GM21737 (cell line): ENCODE measurements around the gene PINLYP.
"Not testable (repeated sequence)": the region's sequence is repeated elsewhere in the genome, so short reads cannot be mapped to it uniquely, and the experiment has no call there.

ENCODE experiments used
- ATAC-seq: cut with Tn5 transposase; IDR thresholded peaks from one replicate; pipeline ENCODE4 v1.9.1; 2021; ENCODE audit warnings: mild to moderate bottlenecking, moderate library complexity; ENCODE audit not compliant: unreplicated experiment

Gene PINLYP

DNA sequence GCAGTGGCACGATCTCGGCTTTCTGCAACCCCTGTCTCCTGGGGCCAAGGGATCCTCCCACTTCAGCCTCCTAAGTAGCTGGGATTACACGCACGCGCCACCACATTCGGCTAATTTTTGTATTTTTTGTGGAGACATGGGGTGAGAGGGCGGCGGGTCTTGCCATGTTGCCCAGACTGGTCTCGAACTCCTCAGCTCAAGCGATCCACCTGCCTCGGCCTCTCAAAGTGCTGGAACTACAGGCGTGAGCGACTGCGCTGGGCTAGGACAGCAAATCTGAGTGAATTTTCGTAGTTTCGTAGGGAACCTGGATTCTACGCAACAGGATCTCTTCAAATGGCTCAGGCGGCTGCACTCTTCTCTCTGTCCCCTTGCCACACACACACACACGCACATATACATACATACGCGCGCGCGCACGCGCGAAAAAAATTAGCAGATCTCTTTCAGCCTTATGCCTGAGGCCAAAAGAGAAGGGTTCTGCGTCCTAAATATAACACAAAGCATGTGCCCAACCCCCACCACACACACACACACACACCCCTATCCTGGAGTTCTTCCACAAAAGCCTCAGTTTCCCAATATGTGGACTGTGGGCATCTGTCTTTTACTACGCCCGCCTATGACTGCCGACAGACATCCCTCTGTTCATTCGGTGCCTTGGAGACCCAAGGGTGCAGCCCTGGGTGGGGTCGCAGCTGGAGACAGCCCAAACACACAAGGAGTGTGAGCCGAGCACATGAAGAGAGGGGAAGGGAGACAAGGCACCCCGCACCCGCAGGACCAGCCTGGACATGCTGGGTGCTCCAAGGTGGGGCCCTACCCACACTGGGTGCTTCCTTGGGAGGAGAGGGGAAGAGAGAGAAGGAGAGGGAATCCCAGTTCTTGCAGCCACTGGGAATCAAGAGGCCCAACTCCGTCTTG lies 616 bp downstream of the PINLYP start:
- ATAC-seq: no peak

DNA sequence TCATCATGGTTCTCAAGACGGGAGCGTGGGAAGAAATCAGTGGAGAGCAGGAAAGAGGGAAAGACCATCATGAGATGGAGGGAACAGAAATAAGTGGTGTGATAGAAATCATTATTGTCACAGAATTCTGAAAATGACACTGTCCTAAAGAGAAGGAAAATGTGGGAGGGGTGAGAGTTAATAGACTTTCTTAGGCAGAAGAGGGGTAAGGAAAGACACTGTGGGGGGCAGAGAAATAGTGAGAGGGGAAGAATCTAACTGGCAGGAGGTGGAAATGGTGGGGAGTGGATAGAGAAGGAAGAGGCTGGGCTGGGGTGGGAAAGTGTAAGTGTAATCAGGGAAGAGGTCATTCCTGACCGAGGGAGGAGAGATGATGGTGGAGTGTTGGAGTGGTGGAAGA lies 3.2 kb downstream of the PINLYP start:
- no peak for ATAC-seq

DNA sequence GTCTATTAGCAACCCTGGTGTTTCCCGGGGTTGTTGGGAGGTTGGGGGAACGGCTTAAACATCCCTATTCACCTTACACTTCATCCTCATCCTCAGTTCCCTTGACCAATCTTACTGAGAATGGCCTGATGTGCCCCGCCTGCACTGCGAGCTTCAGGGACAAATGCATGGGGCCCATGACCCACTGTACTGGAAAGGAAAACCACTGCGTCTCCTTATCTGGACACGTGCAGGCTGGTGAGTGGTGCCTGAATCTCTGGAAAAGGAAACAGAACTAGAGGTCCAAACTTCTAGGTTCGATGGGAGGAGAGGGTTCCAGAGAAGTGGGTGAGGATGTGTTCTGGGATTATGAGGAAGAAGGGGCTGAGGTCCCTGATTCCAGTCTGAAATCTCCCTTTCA lies 5.9 kb downstream of the PINLYP start:
- no peak for ATAC-seq

DNA sequence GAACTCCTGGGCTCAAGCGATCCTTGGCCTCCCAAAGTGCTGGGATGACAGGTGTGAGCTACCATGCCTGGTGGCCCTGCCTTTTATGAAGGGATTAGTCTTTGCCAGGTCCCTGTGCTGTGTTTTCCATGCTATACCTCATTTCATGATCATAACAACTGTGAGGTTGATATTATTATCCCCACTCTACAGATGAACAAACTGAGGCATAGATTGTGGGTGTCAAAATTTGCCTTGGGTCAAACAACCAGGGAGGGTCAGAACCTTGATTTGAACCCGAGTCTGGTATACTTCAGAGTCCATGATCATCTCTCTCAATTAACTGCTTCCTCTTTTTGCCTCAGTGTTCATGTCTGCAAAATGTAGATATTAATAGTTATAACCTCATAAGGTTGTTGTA lies 6.9 kb downstream of the PINLYP start:
- no peak for ATAC-seq

DNA sequence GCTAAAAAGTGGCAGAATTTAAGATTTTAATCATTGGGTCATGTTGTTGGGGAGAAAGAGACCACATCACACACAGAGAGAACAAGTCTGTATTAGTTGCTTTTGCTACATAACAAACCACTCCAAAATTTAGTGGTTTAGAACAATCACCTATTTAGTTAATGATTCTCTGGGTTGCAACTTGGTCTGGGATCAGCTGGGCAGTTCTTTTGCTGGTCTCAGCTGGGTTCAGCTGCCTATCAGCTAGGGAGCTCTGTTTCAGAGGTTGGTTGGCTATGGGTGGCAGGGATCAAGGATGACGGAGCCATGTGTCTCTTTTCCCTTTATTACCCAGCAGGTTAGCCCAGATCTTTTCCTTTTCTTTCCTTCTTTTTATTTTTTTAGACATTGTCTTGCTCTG lies 8.9 kb downstream of the PINLYP start:
- peak; percentile 41 for ATAC-seq

DNA sequence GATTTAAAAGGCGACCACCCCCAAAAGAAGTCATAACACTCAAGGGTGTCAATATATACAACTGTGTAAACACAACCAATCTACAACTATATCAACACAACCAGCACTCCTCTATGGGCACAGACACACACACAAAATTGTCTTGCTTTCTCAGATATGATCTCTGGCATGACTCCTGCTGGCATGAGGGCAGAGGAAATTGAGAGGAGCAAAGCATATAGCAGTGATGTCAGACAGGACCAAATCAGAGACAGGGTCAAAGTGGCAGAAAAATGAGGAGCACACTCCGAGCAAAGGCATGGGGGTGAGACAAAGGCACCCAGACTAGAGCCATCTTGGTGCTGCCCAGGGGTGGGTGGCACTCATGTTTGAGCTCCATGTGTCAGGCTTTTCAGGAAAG lies 10.7 kb downstream of the PINLYP start:
- ATAC-seq: no peak

DNA sequence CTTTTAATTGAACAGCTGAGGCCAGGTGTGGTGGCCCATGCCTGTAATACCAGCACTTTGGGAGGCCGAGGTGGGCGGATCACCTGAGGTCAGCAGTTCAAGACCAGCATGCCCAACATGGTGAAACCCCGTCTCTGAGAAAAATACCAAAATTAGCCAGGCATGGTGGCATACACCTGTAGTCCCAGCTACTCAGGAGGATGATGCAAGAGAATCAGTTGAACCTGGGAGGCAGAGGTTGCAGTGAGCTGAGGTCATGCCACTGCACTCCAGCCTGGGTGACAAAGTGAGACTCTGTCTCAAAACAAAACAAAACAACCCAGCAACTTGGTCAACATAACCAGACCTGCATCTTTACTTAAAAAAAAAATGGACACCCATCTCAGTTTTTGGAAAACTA lies 11.4 kb downstream of the PINLYP start:
- ATAC-seq: not testable (repeated sequence)

DNA sequence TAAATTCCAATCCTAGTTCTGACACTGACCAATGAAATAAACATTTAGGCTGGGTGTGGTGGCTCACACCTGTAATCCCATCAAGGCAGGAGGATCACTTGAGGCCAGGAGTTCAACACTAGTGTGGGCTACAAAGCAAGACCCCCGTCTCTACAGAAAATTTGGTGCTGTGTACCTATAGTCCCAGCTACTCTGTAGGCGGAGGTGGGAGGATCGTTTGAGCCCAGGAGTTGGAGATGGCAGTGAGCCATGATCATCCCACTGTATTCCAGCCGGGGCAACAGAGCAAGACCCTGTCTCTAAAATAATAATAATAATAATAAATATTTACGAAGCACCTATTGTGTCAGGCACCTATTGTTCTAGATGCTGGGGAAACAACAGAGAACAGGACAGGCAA lies 13.7 kb downstream of the PINLYP start:
- ATAC-seq: no peak

DNA sequence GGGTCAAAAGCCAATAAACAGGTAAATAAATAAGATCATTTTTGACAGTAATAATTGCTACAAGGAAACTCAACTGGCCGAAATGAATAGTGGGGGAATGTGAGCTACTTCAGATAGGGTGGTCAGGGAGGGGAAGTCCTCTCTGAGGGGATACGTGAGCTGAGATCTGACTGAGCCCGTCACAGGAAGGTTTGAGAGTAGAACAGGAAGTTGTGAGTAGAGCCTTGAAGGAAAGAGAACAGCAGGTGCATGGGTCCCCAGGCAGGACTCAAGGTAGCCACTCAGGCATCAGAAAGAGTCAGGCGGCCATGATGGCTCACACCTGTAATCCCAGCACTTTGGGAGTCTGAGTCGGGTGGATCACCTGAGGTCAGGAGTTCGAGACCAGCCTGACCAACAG lies 14.1 kb downstream of the PINLYP start:
- ATAC-seq: no peak

DNA sequence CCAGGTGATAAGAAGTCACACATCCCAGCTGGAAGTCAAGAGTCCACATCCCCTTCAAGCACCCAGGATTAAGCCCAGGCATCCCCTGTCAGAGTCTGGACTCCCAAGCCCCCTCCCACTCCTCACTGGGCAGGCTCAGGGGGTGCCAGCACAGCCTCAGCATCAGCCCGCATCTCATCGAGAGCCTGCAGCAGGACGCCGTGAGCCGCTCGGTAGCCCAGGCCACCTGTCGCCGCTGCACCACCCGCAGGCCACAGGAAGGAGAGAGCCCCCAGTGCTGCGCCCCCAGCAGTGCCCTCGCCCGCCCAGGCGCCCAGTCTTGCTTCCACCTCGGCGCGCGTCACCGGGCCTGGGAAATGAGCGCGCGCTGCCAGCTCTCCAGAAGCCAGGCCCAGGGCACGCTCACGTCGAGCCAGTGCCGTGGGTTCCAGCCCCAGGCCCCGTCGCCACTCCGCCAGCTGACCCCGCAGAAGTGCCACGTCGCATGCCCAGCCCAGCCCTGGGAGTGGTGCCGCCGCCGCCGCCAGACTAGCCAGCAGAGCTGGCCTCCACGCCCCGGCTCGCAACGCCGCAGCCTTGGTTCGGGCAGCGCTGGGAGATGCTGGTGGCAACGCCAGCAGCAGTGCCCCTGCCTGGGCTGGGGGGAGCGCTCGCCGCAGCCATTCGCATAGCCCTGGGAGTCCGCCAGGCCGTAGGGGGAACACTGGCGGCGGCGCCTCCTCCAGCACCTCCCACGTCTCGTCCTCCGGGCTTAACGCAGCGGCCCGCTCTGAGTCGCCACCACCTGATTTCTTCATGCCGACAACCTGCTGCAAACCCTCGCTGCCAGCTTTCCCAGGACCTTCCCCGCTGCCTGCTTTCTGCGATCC lies 16.5 kb downstream of the PINLYP start:
- ATAC-seq: no peak

DNA sequence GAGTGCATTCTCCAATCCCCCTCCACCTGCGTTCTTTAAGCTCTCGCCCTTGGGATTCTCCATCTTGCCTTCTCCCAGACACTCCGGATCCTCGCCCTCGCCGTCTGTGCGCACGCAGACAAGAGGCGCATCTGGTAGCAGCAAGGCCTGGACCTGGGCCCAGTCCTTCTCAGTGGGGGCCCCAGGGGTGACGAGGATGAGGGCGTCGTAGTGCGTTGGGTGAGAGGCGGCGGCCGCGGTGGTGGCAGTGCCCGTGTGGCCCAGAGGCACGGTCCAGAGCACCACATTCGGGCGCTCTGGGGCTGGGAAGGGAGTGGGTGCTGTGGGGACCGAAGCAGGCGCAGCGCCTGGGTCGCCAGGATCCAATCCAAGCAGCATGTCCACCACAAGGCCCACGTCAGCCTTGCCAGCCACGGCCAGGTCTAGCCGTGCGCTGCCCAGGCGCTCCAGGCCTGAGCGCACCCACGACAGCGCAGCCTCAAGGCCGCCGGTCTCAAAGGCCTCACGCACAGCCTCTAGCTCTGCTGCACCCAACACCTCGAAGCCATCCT lies 17.3 kb downstream of the PINLYP start:
- no peak for ATAC-seq

DNA sequence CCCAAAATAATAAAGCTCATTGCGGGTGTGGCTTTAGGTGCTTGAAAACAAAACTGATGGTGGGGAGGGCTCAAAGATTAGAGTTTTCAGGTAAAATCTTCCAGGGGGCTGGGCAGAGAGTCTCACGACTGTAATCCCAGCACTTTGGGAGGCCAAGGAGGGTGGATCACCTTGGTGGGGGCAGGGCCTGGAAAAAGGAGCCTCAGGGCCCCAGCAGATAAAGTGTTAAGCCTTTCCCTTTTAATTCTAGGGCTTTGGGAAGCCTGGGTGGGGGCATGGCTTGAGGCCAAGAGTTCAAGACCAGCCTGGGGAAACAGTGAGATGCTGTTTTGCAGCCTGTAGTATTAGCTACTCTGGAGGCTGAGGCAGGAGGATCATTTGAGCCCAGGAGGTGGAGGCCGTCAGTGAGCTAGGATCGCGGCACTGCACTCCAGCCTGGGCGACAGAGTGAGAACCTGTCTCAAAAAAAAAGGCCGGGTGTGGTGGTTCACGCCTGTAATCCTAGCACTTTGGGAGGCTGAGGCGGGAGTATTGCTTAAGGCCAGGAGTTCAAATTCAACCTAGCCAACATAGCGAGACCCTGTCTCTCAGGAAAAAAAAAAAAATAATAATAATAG lies 18.6 kb downstream of the PINLYP start:
- no peak for ATAC-seq

DNA sequence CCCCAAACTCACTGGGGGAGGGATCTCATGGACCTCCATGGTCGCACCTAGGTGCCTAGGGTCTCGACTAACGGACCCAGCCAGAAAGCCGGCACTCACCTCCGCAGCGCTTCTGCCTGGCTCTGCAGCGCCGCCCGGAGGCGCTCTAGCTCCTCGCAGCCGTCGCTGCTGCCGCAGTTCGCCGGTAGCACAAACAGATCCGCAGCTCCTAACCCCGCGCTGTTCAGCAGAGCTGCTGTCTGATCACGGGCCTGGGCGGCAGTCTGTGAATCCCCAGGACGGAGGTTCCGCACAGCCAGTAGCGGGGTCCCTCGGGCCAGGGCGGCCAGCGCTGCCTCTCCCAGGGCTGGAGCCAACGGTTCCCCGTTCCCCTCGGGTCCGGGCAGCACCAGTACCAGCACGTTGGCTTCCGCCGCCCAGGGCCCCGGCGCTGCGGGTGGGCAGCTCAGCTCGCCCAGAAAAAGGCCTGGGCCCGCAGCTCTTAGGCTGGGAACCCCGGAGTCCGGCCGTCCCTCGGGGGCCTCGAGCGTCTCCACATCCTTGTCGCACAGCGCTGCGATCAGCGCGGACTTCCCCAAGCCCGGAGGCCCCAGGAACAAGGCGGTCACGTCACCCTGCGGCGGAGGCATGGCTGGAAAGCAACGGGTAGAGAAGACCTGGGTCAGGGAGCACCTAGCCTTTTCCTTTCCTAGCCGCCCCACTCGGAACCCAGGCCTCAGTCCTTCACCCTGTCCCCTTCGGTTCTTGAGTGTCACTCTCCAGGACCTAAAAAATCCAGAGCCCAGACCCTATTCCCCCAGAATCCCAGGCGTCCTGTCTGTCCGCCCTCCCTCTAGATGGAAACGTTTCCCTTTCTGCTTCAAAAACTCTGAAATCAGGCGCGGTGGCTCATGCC lies 19.4 kb downstream of the PINLYP start:
- no peak for ATAC-seq

DNA sequence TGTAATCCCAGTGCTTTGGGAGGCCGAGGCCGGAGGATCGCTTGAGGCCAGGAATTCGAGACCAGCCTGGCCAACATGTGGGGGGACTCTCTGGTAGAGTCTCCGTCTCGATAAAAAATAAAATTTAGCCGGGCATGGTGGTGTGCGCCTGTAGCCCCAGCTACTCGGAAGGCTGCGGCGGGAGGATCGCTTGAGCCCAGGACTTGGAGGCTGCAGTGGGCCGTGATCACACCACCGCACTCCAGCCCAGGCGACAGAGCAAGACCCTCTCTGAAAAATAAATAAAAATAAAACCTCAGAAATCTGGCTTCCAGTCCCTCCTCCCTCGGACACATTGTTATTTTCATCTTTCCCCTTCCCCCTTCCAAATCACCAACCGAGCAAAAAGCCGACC lies 20.0 kb downstream of the PINLYP start:
- no peak for ATAC-seq

DNA sequence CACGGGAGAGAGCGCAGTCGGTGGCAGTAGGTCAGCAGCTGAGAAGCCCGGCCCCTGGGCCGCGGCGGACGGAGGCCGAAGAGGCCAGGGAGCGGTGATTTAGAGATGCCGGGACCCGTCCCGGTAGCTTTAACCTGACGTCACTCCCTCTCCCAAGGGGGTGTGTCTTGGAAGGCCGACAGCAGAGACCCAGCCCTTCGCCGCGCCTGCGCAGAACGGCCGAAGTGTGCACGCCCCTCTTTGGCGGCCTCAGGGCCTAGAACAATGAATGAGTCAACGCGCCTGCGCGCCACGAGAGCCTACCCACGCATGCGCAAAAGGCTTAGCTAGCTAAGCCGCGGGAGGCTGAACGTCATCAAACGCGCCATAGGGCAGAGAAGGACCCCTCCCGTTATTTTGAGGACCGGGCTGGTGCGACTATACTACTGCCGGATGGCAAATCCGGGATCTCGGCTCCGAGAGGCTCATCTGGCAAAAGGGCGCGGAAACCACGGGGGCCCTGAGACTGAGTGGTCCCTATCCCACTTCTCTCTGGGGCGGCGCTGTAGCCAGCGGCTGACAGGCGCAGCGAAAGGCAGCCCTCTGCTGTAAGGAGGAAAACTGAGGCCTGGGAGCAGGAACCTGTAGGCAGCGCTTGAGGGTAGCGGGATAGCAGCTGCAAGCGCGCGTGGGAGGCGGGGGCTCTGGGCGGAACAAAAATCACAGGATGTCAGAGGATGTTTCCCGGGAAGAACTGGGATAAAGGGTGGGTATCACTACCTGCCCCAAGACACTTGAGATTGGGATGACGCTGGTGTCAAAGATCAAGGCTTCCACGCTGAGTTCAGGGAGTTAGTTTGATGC lies 20.6 kb downstream of the PINLYP start, which contains the start of the genes IRGQ and ZNF576:
TSS of gene IRGQ (minus strand) at position 136 of the 843 bp plus-strand sequence. CDS start 796 bp downstream, outside the sequence.
TSS of gene ZNF576 (plus strand) at position 597 of the 843 bp plus-strand sequence. CDS start 514 bp downstream, outside the sequence.
- ATAC-seq: peak; percentile 67

DNA sequence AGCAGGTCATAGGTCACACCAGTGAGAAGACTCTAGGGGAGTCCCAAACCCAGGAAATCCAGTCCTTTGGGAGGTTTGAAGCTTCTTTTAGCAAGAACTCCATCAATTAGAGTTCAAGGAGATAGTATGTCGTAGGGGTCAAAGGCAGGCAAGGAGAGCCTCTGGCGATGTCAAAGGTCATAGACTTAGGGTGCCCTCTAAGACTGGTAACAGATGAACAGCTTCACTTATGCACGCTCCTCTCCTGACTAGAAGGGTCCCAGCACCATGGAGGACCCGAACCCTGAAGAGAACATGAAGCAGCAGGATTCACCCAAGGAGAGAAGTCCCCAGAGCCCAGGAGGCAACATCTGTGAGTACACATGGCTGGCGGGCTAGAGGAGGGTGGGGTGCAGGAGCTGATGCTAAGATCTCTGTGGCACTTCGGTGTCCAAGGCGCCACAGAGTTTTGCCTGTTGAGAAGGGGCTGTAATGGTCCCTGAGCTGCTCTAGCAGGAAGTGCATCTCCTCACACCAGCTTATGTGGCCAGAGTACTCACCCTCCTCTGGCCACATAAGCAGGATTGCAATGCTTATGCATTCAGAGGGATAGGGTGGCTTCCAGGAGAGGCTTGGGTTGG lies 21.4 kb downstream of the PINLYP start:
- ATAC-seq: no peak

DNA sequence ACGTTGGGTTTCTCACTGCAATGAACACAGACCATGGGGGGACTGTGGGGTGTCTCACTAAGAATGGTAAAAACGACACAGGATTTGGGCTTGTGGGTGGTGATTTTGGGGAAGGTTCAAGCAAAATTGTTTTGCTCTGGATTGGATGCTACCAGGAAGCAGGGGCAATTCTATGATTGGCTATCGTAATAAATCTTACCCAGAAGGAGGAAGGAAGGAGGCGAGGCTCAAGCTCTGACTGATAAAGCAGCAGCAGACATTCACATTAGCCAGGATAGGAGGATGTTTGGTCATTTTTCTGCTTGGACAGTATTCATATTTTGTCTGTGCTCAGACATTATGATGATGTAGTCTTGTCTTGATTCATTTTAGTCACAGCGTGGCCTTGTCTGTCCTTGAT lies 22.3 kb downstream of the PINLYP start:
- no peak for ATAC-seq

DNA sequence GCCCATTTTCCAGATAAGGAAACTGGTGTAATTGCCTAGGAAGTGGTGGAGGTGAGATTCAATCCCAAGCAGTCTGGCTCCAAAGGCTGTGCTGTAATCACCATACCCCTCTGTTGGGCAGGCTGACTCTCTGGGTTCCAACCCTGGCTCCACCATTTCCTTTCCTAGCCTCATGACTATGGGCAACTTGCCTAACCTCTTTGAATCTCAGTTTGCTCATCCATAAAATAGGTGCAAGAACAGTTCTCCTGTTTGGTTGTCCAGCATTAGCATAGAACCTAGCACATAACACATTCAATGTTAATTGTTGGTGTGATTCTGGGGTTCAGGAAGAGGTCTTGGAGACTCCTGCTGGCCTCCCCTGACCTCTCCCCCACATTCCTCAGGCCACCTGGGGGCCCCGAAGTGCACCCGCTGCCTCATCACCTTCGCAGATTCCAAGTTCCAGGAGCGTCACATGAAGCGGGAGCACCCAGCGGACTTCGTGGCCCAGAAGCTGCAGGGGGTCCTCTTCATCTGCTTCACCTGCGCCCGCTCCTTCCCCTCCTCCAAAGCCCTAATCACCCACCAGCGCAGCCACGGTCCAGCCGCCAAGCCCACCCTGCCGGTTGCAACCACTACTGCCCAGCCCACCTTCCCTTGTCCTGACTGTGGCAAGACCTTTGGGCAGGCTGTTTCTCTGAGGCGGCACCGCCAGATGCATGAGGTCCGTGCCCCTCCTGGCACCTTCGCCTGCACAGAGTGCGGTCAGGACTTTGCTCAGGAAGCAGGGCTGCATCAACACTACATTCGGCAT lies 23.0 kb downstream of the PINLYP start:
- ATAC-seq: no peak
